ENCODE data around the gene METTL21C. TPM values are rescaled to one million over a fixed set of nuclear protein-coding genes. Genes with fewer than 3 reads are reported as not detected.

METTL21C gene
- total RNA-seq, 1 experiment from 2014 or later = not detected

DNA sequence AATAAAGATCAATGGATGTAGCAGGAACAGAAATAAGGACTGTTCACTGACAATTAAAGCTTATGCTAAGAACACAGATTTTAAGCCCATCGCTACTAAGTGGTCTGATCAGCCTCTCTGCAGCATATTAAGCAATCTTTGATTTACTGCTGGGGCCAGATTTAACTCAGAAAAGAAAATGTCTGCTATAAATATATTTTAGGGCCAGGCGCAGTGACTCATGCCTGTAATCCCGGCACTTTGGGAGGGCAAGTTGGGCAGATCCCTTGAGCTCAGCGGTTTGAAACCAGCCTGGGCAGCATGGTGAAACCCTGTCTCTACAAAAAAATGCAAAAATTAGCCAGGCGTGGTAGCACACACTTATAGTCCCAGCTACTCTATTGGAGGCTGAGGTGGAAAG is 43.0 kb downstream of the METTL21C start:
- no TSS peak for BruUV-seq (replicated peaks)
- peaks cover 26% of the 10 kb centered on the region for H3K36me3 ChIP-seq (ENCODE audit: insufficient read depth, low read length, poor library complexity, severe bottlenecking)
- no peaks in the 10 kb centered on the region for H3K9me3 ChIP-seq (ENCODE audit: low read depth, low read length, poor library complexity, severe bottlenecking)
- intact Hi-C loops (cut with micrococcal nuclease; ENCODE audit: unreplicated experiment) = loop anchor here (5.0 kb wide), 1 partner anchor 195 kb away; the partner anchor contains the start of gene ERCC5
- no peak overlapping the region for H3K4me3 ChIP-seq (ENCODE audit: low read depth, low read length, poor library complexity, severe bottlenecking)
- ChIA-PET POLR2A (ENCODE audit: low non-redundant PET) (interaction anchor here (0.6 kb wide), 1 partner anchor 1008 kb away, joined by 3 read pairs; no protein-coding TSS in a partner anchor), CTCF (interaction anchor here (1.9 kb wide), 1 partner anchor 73 kb away, joined by 5 read pairs; no protein-coding TSS in a partner anchor)
- H3K4me1 ChIP-seq (ENCODE audit: insufficient read depth, low read length, poor library complexity, severe bottlenecking) = peaks cover 24% of the 10 kb centered on the region
- no peak for TF ChIP-seq EZH2 (IDR thresholded peaks at IDR 0.05; ENCODE audit: borderline replicate concordance, low read depth, low read length, poor library complexity, severe bottlenecking)
- TF ChIP-seq, protein P1, sequence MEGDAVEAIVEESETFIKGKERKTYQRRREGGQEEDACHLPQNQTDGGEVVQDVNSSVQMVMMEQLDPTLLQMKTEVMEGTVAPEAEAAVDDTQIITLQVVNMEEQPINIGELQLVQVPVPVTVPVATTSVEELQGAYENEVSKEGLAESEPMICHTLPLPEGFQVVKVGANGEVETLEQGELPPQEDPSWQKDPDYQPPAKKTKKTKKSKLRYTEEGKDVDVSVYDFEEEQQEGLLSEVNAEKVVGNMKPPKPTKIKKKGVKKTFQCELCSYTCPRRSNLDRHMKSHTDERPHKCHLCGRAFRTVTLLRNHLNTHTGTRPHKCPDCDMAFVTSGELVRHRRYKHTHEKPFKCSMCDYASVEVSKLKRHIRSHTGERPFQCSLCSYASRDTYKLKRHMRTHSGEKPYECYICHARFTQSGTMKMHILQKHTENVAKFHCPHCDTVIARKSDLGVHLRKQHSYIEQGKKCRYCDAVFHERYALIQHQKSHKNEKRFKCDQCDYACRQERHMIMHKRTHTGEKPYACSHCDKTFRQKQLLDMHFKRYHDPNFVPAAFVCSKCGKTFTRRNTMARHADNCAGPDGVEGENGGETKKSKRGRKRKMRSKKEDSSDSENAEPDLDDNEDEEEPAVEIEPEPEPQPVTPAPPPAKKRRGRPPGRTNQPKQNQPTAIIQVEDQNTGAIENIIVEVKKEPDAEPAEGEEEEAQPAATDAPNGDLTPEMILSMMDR (conservative IDR thresholded peaks at IDR 0.05; ENCODE audit: low read depth, low read length) = no peak
- peak; percentile 85 for DNase-seq (ENCODE audit: low spot score)
- H3K27ac ChIP-seq (ENCODE audit: low read depth, low read length, poor library complexity, severe bottlenecking) = peak overlapping the region; percentile 49
- no peaks in the 10 kb centered on the region for H3K27me3 ChIP-seq (replicated peaks; ENCODE audit: insufficient read depth, low read depth, low read length, poor library complexity)

DNA sequence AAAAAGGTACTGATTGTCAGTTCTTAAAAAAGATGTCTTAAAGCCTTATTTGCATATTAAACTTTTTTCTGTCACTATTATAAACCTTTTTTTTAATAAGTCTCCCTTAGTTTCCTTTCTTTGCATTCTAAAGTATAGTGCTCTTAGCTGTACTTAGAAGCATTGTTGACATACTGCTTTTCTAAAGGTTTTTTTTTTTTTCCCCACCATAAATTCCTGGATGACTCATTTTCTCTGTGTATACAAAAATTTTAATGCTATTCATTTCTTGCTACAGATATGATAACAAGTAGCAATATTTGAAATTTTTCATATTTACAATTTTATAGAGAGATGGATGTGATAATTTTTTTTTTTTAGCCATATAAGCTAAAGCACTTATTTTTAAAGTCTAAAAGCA is 43.5 kb downstream of the METTL21C start:
- Histone ChIP-seq H3K4me1 (ENCODE audit: insufficient read depth, low read length, poor library complexity, severe bottlenecking) (peaks cover 24% of the 10 kb centered on the region), H3K27me3 (replicated peaks; ENCODE audit: insufficient read depth, low read depth, low read length, poor library complexity) (no peaks in the 10 kb centered on the region), H3K27ac (ENCODE audit: low read depth, low read length, poor library complexity, severe bottlenecking) (peak overlapping the region; percentile 49), H3K4me3 (ENCODE audit: low read depth, low read length, poor library complexity, severe bottlenecking) (no peak overlapping the region), H3K9me3 (ENCODE audit: low read depth, low read length, poor library complexity, severe bottlenecking) (no peaks in the 10 kb centered on the region), H3K36me3 (ENCODE audit: insufficient read depth, low read length, poor library complexity, severe bottlenecking) (peaks cover 30% of the 10 kb centered on the region)
- no TSS peak for BruUV-seq (replicated peaks)
- CTCF ChIA-PET = interaction anchor here (1.9 kb wide), 1 partner anchor 73 kb away, joined by 5 read pairs; no protein-coding TSS in a partner anchor
- POLR2A ChIA-PET (ENCODE audit: low non-redundant PET) = interaction anchor here (0.6 kb wide), 1 partner anchor 1008 kb away, joined by 3 read pairs; no protein-coding TSS in a partner anchor
- TF ChIP-seq EZH2 (IDR thresholded peaks at IDR 0.05; ENCODE audit: borderline replicate concordance, low read depth, low read length, poor library complexity, severe bottlenecking) = no peak
- TF ChIP-seq, protein P1 (conservative IDR thresholded peaks at IDR 0.05; ENCODE audit: low read depth, low read length) = no peak
- peak; percentile 19 for DNase-seq (ENCODE audit: low spot score)
- intact Hi-C loops (cut with micrococcal nuclease; ENCODE audit: unreplicated experiment) = loop anchor here (5.0 kb wide), 1 partner anchor 196 kb away; the partner anchor contains the start of gene ERCC5

DNA sequence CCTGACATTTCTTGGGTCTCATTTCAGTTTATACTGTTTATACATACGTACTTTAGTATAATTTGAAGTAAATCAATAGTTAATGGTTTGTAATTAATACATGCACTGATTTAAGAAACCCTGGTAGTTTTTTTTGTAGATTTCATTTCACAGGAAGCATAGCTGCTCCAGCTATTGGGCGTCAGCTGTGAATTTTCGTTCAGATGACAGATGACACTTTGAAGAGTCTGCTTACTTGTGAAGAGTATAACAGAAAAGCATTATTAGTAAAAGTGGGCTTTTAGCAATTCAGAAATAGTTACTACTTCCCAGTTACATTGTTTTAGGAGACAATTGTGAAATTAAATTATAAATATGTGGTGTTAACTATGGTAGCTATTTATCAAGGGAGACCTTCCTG is 44.4 kb downstream of the METTL21C start:
- no TSS peak for BruUV-seq (replicated peaks)
- DNase-seq (ENCODE audit: low spot score) = no peak
- H3K4me3 ChIP-seq (ENCODE audit: low read depth, low read length, poor library complexity, severe bottlenecking) = no peak overlapping the region
- peaks cover 24% of the 10 kb centered on the region for H3K4me1 ChIP-seq (ENCODE audit: insufficient read depth, low read length, poor library complexity, severe bottlenecking)
- peaks cover 37% of the 10 kb centered on the region for H3K36me3 ChIP-seq (ENCODE audit: insufficient read depth, low read length, poor library complexity, severe bottlenecking)
- intact Hi-C loops (cut with micrococcal nuclease; ENCODE audit: unreplicated experiment) = loop anchor here (5.0 kb wide), 1 partner anchor 197 kb away; the partner anchor contains the start of gene ERCC5
- CTCF ChIA-PET = no interaction called here
- H3K27ac ChIP-seq (ENCODE audit: low read depth, low read length, poor library complexity, severe bottlenecking) = no peak overlapping the region
- H3K9me3 ChIP-seq (ENCODE audit: low read depth, low read length, poor library complexity, severe bottlenecking) = no peaks in the 10 kb centered on the region
- no peaks in the 10 kb centered on the region for H3K27me3 ChIP-seq (replicated peaks; ENCODE audit: insufficient read depth, low read depth, low read length, poor library complexity)
- TF ChIP-seq EZH2 (IDR thresholded peaks at IDR 0.05; ENCODE audit: borderline replicate concordance, low read depth, low read length, poor library complexity, severe bottlenecking) = no peak
- TF ChIP-seq, protein P1 (conservative IDR thresholded peaks at IDR 0.05; ENCODE audit: low read depth, low read length) = no peak
- POLR2A ChIA-PET (ENCODE audit: low non-redundant PET) = no interaction called here
